ENCODE results near the gene ZNF883. TPM values are rescaled to one million over a fixed set of nuclear protein-coding genes. Genes with fewer than 3 reads are reported as not detected.
A peak's percentile ranks its signal among the peaks of the same experiment; 100 is the strongest.
"Not testable (repeated sequence)": the region's sequence is repeated elsewhere in the genome, so short reads cannot be mapped to it uniquely, and the experiment has no call there.

Gene ZNF883
- polyA plus RNA-seq (2013, experiment 1 of 2), result 10.7 TPM
- 9.5 TPM for polyA plus RNA-seq (2013, experiment 2 of 2)

GRCh38 chr9:113011911-113012381, at the start of gene ZNF883:
ZNF883 (minus strand) TSS chr9:113012192.
- Histone ChIP-seq H3K4me3 (ENCODE audit: low read length) (peak within 1 kb of the TSS; percentile 70), H3K79me2 (ENCODE audit: control insufficient read depth, insufficient read depth, low read length) (no peaks in the 10 kb centered on the region), H3K27me3 (ENCODE audit: insufficient read depth, low read length, poor library complexity) (no peaks in the 10 kb centered on the region), H3K18ac (ENCODE audit: low read length) (peak within 1 kb of the TSS; percentile 20), H2AK5ac (ENCODE audit: low read length) (no peak within 1 kb of the TSS), H3K56ac (ENCODE audit: low read length) (peak within 1 kb of the TSS; percentile 78), H3K36me3 (ENCODE audit: control insufficient read depth, insufficient read depth, low read length) (no peaks in the 10 kb centered on the region), H3K9ac (ENCODE audit: low read length) (peak within 1 kb of the TSS; percentile 65), H4K5ac (ENCODE audit: low read length) (no peak within 1 kb of the TSS), H3K27ac (ENCODE audit: low read depth, low read length) (no peak within 1 kb of the TSS), H2BK5ac (ENCODE audit: low read length) (no peak within 1 kb of the TSS), H3K4me1 (ENCODE audit: control insufficient read depth, low read depth, low read length) (no peaks in the 10 kb centered on the region), H4K8ac (ENCODE audit: low read depth, low read length) (peak within 1 kb of the TSS; percentile 91), H3K4ac (ENCODE audit: low read depth, low read length) (no peak within 1 kb of the TSS), H3K79me1 (ENCODE audit: low read length) (no peaks in the 10 kb centered on the region), H2BK120ac (ENCODE audit: low read depth, low read length) (no peak within 1 kb of the TSS), H2BK15ac (replicated peaks; ENCODE audit: low read depth) (no peak within 1 kb of the TSS), H3K23ac (ENCODE audit: low read length) (no peak within 1 kb of the TSS), H3K4me2 (ENCODE audit: low read length) (peak within 1 kb of the TSS; percentile 84)
- WGBS (ENCODE audit: extremely low coverage, insufficient coverage, low lambda C conversion rate), result no CpG with 5 or more reads among the region's 30 CpGs
- DNase-seq, result peak; percentile 87

DNA sequence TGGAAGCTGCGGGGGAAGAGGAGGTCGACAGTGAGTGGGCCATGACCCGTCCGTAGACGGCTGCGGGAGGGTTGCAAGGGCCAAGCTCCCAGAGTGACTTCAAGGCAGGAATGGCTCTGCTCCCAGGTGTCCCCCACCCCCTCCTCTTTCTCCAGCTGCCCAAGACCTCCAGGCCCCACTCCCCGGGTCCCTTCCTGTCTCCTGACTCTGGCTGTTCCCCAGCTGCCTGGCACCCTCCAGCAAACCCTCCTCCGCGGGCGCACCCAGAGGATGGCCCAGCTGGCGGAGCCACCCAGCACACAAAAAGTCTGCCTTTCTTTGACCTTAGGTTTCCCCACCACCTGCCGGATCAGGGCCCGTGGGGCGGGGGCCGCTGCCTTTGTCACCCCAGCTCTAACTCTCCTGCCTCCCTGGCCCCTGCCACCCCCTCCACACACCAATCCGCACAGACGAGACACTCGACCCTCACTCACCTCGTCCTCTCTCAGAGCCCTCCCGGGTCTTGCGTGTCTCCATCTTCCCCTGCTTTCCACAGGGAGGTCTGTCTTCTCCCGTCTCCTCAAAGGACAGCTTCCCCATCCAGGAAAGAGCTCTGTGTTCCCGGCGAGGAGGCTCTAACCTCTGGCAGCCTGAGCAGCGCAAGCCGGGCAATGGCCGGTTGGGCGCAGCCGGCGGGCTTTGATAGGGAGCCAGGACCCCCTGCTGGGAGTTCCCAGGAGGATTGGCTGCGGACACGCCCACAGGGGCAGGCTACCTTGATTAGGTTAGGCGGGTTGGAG, 49.3 kb upstream of the ZNF883 start:
- H3K56ac ChIP-seq (ENCODE audit: low read length); H3K4ac ChIP-seq (ENCODE audit: low read depth, low read length); H2BK15ac ChIP-seq (replicated peaks; ENCODE audit: low read depth); H4K5ac ChIP-seq (ENCODE audit: low read length); H3K9ac ChIP-seq (ENCODE audit: low read length); H2AK5ac ChIP-seq (ENCODE audit: low read length); H3K4me2 ChIP-seq (ENCODE audit: low read length); H3K23ac ChIP-seq (ENCODE audit: low read length); H3K4me1 ChIP-seq (ENCODE audit: control insufficient read depth, low read depth, low read length); H3K79me1 ChIP-seq (ENCODE audit: low read length); H2BK5ac ChIP-seq (ENCODE audit: low read length); H3K18ac ChIP-seq (ENCODE audit: low read length); H2BK120ac ChIP-seq (ENCODE audit: low read depth, low read length); H3K4me3 ChIP-seq (ENCODE audit: low read length); H3K27ac ChIP-seq (ENCODE audit: low read depth, low read length); H3K79me2 ChIP-seq (ENCODE audit: control insufficient read depth, insufficient read depth, low read length); H4K8ac ChIP-seq (ENCODE audit: low read depth, low read length); H3K36me3 ChIP-seq (ENCODE audit: control insufficient read depth, insufficient read depth, low read length): not testable (repeated sequence)
- peak; percentile 71 for DNase-seq
- H3K27me3 ChIP-seq (ENCODE audit: insufficient read depth, low read length, poor library complexity), result peaks cover 20% of the 10 kb centered on the region
- no CpG with 5 or more reads among the region's 33 CpGs for WGBS (ENCODE audit: extremely low coverage, insufficient coverage, low lambda C conversion rate)

GRCh38 chr9:113059581-113060284, 47.7 kb upstream of the ZNF883 start:
- peaks cover 20% of the 10 kb centered on the region for H3K27me3 ChIP-seq (ENCODE audit: insufficient read depth, low read length, poor library complexity)
- H2AK5ac ChIP-seq (ENCODE audit: low read length), result not testable (repeated sequence)

GRCh38 chr9:113057193-113057592, 45.2 kb upstream of the ZNF883 start:
- H3K23ac ChIP-seq (ENCODE audit: low read length), result no peak overlapping the region
- no peaks in the 10 kb centered on the region for H3K79me1 ChIP-seq (ENCODE audit: low read length)
- no peak overlapping the region for H3K9ac ChIP-seq (ENCODE audit: low read length)
- H2BK120ac ChIP-seq (ENCODE audit: low read depth, low read length), result no peak overlapping the region
- no peak overlapping the region for H2BK5ac ChIP-seq (ENCODE audit: low read length)
- H3K4ac ChIP-seq (ENCODE audit: low read depth, low read length), result no peak overlapping the region
- no peaks in the 10 kb centered on the region for H3K4me1 ChIP-seq (ENCODE audit: control insufficient read depth, low read depth, low read length)
- no peak overlapping the region for H3K56ac ChIP-seq (ENCODE audit: low read length)
- H4K8ac ChIP-seq (ENCODE audit: low read depth, low read length), result no peak overlapping the region
- 100% methylated on average over 1 of the region's 5 CpGs for WGBS (ENCODE audit: extremely low coverage, insufficient coverage, low lambda C conversion rate)
- no peak overlapping the region for H3K4me2 ChIP-seq (ENCODE audit: low read length)
- no peak overlapping the region for H3K18ac ChIP-seq (ENCODE audit: low read length)
- H3K27me3 ChIP-seq (ENCODE audit: insufficient read depth, low read length, poor library complexity), result peaks cover 20% of the 10 kb centered on the region
- no peaks in the 10 kb centered on the region for H3K79me2 ChIP-seq (ENCODE audit: control insufficient read depth, insufficient read depth, low read length)
- H4K5ac ChIP-seq (ENCODE audit: low read length), result no peak overlapping the region
- H3K27ac ChIP-seq (ENCODE audit: low read depth, low read length), result no peak overlapping the region
- H3K4me3 ChIP-seq (ENCODE audit: low read length), result no peak overlapping the region
- DNase-seq, result no peak
- no peak overlapping the region for H2AK5ac ChIP-seq (ENCODE audit: low read length)
- no peaks in the 10 kb centered on the region for H3K36me3 ChIP-seq (ENCODE audit: control insufficient read depth, insufficient read depth, low read length)
- H2BK15ac ChIP-seq (replicated peaks; ENCODE audit: low read depth), result no peak overlapping the region

More at GRCh38 chr9:113059581-113060284, 47.7 kb upstream of the ZNF883 start:
- not testable (repeated sequence) for H2BK5ac ChIP-seq (ENCODE audit: low read length); H3K27ac ChIP-seq (ENCODE audit: low read depth, low read length); H4K8ac ChIP-seq (ENCODE audit: low read depth, low read length); H3K9ac ChIP-seq (ENCODE audit: low read length); H3K4me3 ChIP-seq (ENCODE audit: low read length); H3K23ac ChIP-seq (ENCODE audit: low read length); H2BK120ac ChIP-seq (ENCODE audit: low read depth, low read length); H2BK15ac ChIP-seq (replicated peaks; ENCODE audit: low read depth); H4K5ac ChIP-seq (ENCODE audit: low read length); H3K4ac ChIP-seq (ENCODE audit: low read depth, low read length); H3K4me2 ChIP-seq (ENCODE audit: low read length); H3K79me2 ChIP-seq (ENCODE audit: control insufficient read depth, insufficient read depth, low read length); H3K56ac ChIP-seq (ENCODE audit: low read length); H3K36me3 ChIP-seq (ENCODE audit: control insufficient read depth, insufficient read depth, low read length); H3K79me1 ChIP-seq (ENCODE audit: low read length); H3K4me1 ChIP-seq (ENCODE audit: control insufficient read depth, low read depth, low read length); H3K18ac ChIP-seq (ENCODE audit: low read length)
- peak; percentile 5 for DNase-seq
- WGBS (ENCODE audit: extremely low coverage, insufficient coverage, low lambda C conversion rate), result no CpG with 5 or more reads among the region's 61 CpGs

- no CpG with 5 or more reads among the region's 62 CpGs for WGBS (ENCODE audit: extremely low coverage, insufficient coverage, low lambda C conversion rate)
- no peak within 1 kb of the TSS for H3K27ac ChIP-seq (ENCODE audit: low read depth, low read length)
- no peaks in the 10 kb centered on the region for H3K79me2 ChIP-seq (ENCODE audit: control insufficient read depth, insufficient read depth, low read length)
- H3K4me1 ChIP-seq (ENCODE audit: control insufficient read depth, low read depth, low read length), result no peaks in the 10 kb centered on the region
- peak within 1 kb of the TSS; percentile 82 for H3K4me2 ChIP-seq (ENCODE audit: low read length)
- H2BK5ac ChIP-seq (ENCODE audit: low read length), result no peak within 1 kb of the TSS
- H3K9ac ChIP-seq (ENCODE audit: low read length), result peak within 1 kb of the TSS; percentile 86
- peak; percentile 95 for DNase-seq
- peak within 1 kb of the TSS; percentile 97 for H3K4me3 ChIP-seq (ENCODE audit: low read length)
- peak within 1 kb of the TSS; percentile 59 for H4K5ac ChIP-seq (ENCODE audit: low read length)
- H3K23ac ChIP-seq (ENCODE audit: low read length), result peak within 1 kb of the TSS; percentile 74
- H2AK5ac ChIP-seq (ENCODE audit: low read length), result no peak within 1 kb of the TSS
- peak within 1 kb of the TSS; percentile 97 for H3K56ac ChIP-seq (ENCODE audit: low read length)
- H2BK120ac ChIP-seq (ENCODE audit: low read depth, low read length), result no peak within 1 kb of the TSS
- H4K8ac ChIP-seq (ENCODE audit: low read depth, low read length), result no peak within 1 kb of the TSS
- peaks cover 18% of the 10 kb centered on the region for H3K27me3 ChIP-seq (ENCODE audit: insufficient read depth, low read length, poor library complexity)
- H3K4ac ChIP-seq (ENCODE audit: low read depth, low read length), result no peak within 1 kb of the TSS
- H2BK15ac ChIP-seq (replicated peaks; ENCODE audit: low read depth), result no peak within 1 kb of the TSS
- peak within 1 kb of the TSS; percentile 8 for H3K18ac ChIP-seq (ENCODE audit: low read length)
- no peaks in the 10 kb centered on the region for H3K79me1 ChIP-seq (ENCODE audit: low read length)
- H3K36me3 ChIP-seq (ENCODE audit: control insufficient read depth, insufficient read depth, low read length), result no peaks in the 10 kb centered on the region
Observed at GRCh38 chr9:113056191-113057106, 44.5 kb upstream of the ZNF883 start, which contains the start of gene ZFP37. ZFP37 (minus strand) TSS chr9:113056724; CDS start chr9:113056688, 36 bp downstream.
